GM18520 (cell line): ENCODE data around the gene DNAJB6.

Experiments
- ATAC-seq: cut with Tn5 transposase; IDR thresholded peaks from one replicate; pipeline ENCODE4 v1.9.1; 2021; ENCODE audit not compliant: unreplicated experiment

Gene DNAJB6

GRCh38 chr7:157336383-157337315 lies at the start of gene DNAJB6:
DNAJB6 (plus strand) TSS chr7:157337004; CDS start chr7:157358573, 21,569 bp downstream.
- ATAC-seq = peak; percentile 62

- no peak for ATAC-seq
Observed at GRCh38 chr7:157291404-157292080, 45.3 kb upstream of the DNAJB6 start.

DNA sequence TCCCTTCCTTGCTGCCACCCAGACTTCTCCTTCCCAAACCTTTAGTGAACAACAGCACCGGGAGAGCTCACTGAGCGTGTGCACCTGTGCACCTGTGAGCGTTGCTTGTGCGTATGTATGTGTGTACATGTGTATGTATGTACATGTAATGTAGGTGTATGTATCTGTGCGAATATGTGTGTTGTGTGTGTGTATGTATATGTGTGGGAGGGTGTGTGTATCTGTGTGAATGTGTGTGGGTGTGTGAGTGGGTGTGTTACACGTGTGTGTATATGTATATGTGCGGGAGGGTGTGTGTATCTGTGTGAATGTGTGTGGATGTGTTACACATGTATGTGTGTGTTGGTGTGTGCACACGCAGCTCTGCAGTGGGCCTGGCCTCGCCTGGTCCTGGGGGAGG lies 44.5 kb upstream of the DNAJB6 start:
- ATAC-seq = no peak

DNA sequence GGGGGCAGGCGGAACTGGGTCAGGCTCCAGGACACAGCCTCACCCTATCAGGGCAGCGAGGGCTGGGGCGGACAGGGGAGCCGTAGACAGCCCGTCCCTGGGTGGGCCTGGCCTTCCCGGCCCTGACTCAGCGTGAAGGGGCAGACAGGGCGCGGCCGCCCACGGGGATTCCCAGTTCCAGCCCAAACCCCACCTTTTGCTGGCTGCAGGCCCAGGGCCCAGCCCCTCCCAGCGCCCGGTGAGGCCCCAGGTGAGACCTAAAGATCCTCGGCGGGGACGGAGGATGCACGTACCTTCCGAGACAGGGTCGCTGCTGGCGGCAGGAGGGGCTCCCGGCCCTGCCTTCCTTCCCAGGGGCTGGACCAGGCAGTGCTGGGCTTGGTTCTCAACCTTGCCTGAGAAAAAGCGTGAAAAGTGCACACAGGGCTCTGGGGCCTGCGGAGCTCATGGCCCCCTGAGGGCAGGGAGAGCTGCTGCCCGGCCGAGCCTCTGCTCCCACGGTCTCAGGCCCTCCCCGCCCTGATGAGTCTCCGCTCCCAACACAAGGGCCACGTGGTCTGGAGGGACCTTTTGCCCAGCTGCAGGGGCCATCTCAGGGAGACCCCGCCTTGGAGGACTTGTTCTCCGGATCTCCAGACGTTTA lies 43.9 kb upstream of the DNAJB6 start:
- no peak for ATAC-seq

GRCh38 chr7:157293413-157293788 lies 43.4 kb upstream of the DNAJB6 start:
- no peak for ATAC-seq

- no peak for ATAC-seq
Observed at GRCh38 chr7:157294773-157295172, 42.0 kb upstream of the DNAJB6 start.

DNA sequence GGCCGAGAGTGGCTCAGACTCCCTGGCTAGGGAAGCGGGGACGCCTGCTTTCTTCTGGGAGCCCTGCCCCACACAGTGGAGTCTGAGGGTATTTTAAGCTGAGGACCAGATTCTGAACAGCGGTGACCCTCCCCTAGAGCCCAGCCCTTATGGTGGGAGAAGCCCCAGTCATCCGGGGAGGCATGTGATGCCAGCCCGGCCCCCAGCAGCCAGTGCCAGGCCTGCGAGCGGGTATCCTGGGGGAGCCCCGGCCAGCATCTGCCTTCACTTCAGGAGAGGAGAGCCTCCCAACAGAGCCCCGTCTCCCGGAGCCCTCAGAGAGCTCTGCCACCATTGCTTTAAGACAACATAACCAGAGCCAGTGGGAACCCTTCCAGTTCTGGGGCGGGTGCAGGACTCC lies 41.5 kb upstream of the DNAJB6 start:
- ATAC-seq = no peak

DNA sequence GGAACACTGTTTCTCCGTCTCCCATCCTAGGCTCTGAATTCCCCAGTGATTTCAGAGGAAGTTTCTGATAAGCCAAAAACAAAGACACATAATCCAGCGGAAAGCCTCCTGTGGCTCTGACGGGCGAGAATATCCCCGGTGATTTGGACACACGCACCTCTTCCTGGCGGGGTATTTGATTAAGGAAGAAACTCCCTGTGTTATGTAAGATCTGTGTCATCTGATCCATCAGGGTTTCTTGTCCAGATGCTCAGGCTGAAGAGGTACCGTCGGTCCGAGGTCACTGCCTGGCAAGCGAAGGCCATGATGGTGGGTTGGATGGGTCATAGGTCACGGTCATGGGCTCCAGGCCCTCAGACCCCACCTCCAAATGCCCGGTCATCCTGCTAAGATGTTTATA lies 39.6 kb upstream of the DNAJB6 start:
- no peak for ATAC-seq

DNA sequence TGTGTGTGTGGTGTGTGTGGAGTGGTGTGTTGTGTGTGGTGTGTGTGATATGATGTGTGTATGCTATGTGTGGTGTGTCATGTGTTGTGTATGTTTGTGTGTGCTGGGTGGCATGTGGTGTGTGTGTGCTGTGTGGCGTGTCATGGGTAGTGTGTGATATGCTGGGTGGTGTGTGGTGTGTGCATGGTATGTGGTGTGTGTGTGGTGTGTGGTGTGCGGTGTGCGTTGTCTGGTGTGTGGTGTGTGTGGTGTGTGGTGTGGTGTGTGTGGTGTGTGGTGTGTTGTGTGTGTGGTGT lies 37.5 kb upstream of the DNAJB6 start:
- ATAC-seq = no peak

- ATAC-seq = no peak
Observed at GRCh38 chr7:157299613-157300368, 37.0 kb upstream of the DNAJB6 start.

- no peak for ATAC-seq
Observed at GRCh38 chr7:157300369-157300825, 36.4 kb upstream of the DNAJB6 start.

- no peak for ATAC-seq
Observed at GRCh38 chr7:157301610-157302120, 35.1 kb upstream of the DNAJB6 start.

- ATAC-seq = no peak
Observed at GRCh38 chr7:157306846-157307838, 29.7 kb upstream of the DNAJB6 start.

- no peak for ATAC-seq
Observed at GRCh38 chr7:157309988-157310668, 26.7 kb upstream of the DNAJB6 start.

GRCh38 chr7:157310676-157311185 lies 26.1 kb upstream of the DNAJB6 start:
- no peak for ATAC-seq

DNA sequence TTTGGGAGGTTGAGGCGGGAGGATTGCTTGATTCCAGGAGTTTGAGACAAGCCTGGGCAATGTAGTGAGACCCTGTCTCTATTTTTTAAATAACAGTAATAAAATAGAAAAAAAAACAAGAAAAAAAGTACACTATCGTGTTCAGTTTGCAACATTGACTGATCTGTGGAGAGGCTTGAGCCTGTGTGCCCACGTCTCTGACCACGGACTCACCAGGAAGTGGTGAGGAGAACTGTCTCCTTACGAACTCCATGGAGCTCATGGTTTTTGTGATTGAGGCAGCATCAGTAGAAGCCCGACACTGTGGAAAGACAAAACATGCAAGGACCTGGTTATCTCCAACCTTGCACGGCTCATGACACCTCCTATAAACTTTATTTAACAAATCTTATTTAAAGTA lies 23.9 kb upstream of the DNAJB6 start:
- ATAC-seq = no peak

DNA sequence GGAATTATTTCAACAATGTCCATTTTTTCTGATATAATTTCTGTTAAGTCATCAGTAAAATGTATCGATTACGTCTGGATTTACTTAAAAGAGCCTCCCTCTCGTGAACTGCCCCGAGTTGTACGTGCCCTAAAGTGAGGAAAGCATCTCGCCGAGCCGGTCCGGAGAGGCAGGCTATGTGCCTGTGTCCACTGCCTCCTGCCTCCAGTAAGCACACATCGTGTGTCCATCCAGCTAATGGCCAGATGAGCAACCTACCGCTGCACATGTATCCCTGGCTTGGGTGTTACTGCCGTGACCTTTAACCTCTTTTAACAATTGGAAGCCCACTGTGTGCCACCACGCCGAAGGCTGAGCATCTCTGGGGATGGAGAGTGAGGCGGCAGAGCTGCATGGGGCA lies 23.2 kb upstream of the DNAJB6 start:
- ATAC-seq = no peak

DNA sequence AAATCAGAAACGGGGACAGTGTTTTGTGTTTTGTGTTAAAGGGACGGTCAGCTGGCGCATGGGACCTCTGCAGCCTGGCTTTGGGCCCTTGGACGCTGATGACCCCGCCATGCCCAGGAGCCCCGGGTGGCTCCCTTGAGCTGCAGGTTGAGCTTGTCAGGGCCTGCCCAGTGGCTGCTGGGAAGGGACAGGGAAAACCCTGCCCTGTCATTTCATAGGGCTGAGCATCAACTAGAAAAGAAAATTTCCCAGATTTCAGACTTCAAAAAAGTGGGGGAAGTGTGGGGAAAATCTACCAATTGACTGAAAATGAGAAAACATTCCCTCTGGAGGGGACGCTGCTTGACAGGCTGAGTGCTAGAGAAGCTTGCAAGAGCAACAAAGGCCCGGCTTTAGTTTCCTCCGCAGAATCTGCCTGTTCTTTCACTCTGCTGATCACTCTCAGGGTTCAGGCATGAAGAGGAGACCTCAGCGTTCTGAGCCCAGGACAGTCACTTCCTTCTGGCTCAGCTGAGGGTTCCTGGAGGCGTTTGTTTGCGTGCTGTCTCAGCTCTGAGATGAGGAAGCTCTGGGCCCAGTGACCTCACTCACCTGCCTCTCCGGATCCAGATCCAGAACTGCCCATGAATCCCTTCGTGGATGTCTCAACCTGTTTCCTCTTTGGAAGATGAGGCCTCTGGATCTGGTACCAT lies 18.6 kb upstream of the DNAJB6 start:
- ATAC-seq = no peak
